ENCODE measurements around the gene DDX39B.

The DDX39B gene

GRCh38 chr6:31575335-31575901, 33.6 kb upstream of the DDX39B start, which contains the start of gene TNF:
TNF (plus strand) TSS chr6:31575565; CDS start chr6:31575742, 177 bp downstream.
- no peak for DNase-seq

GRCh38 chr6:31574106-31575061, 32.6 kb upstream of the DDX39B start:
- DNase-seq, result no peak

- no peak for DNase-seq
Observed at GRCh38 chr6:31573239-31574105, 31.7 kb upstream of the DDX39B start.

- no peak for DNase-seq
Observed at GRCh38 chr6:31572041-31572911, 30.5 kb upstream of the DDX39B start, which contains the start of gene LTA. LTA (plus strand) TSS chr6:31572289; CDS start chr6:31572743, 454 bp downstream.

- no peak for DNase-seq
Observed at GRCh38 chr6:31569861-31570536, 28.2 kb upstream of the DDX39B start.

GRCh38 chr6:31568537-31568961, 26.7 kb upstream of the DDX39B start:
- DNase-seq, result no peak

GRCh38 chr6:31567531-31568370, 25.9 kb upstream of the DDX39B start:
- DNase-seq, result no peak

GRCh38 chr6:31560697-31561058, 18.9 kb upstream of the DDX39B start:
- no peak for DNase-seq

- DNase-seq, result peak; percentile 82 to 92
Observed at GRCh38 chr6:31559958-31560696, 18.3 kb upstream of the DDX39B start.

- DNase-seq, result no peak
Observed at GRCh38 chr6:31559606-31559957, 17.8 kb upstream of the DDX39B start.

- no peak for DNase-seq
Observed at GRCh38 chr6:31558631-31559500, 17.1 kb upstream of the DDX39B start.

GRCh38 chr6:31558318-31558625, 16.5 kb upstream of the DDX39B start:
- DNase-seq, result no peak

GRCh38 chr6:31557443-31558317, 15.9 kb upstream of the DDX39B start:
- DNase-seq, result no peak

- no peak for DNase-seq
Observed at GRCh38 chr6:31556307-31556706, 14.5 kb upstream of the DDX39B start.

GRCh38 chr6:31551371-31551770, 9.6 kb upstream of the DDX39B start:
- peak; percentile 23 to 74 for DNase-seq

- DNase-seq, result no peak
Observed at GRCh38 chr6:31548544-31548873, 6.7 kb upstream of the DDX39B start.

- no peak for DNase-seq
Observed at GRCh38 chr6:31547727-31548543, 6.1 kb upstream of the DDX39B start.

All from SW 1271 (cell line).